Activated B cell treated with CpG ODN at 0.5 μM for 24 hours (primary cell): ENCODE results near the gene CDKN3. TPM values are rescaled to one million over a fixed set of nuclear protein-coding genes. Genes with fewer than 3 reads are reported as not detected.

ENCODE experiments used
- ATAC-seq: fragments of 200-7000 bp; cut with Tn5 transposase; one replicate; pipeline ENCODE4 v1.10.0; 2021; ENCODE audit warnings: low read depth, mild to moderate bottlenecking, moderate library complexity
- CTCF ChIA-PET: fragments of 350-600 bp; sonication (Branson Sonifier 250); formaldehyde crosslinking; loops from one replicate; lab custom pipeline; 2021; ENCODE audit warnings: antibody characterized with exemption; lab: Charles Lee
- POLR2A ChIA-PET: fragments of 350-600 bp; sonication (Branson Sonifier 250); formaldehyde crosslinking; loops from one replicate; lab custom pipeline; 2021; ENCODE audit warnings: antibody characterized with exemption; lab: Charles Lee
- DNase-seq: peaks from one replicate; pipeline ENCODE4 v3.0.0; 2022
- H3K27ac Mint-ChIP-seq: one replicate; pipeline ENCODE4 v1.8.0; 2020; ENCODE audit warnings: mixed read lengths
- H3K27me3 Mint-ChIP-seq: one replicate; pipeline ENCODE4 v1.8.0; 2021; ENCODE audit warnings: mixed read lengths
- H3K36me3 Mint-ChIP-seq: one replicate; pipeline ENCODE4 v1.8.0; 2021; ENCODE audit warnings: low read depth, mixed read lengths
- H3K4me1 Mint-ChIP-seq: one replicate; pipeline ENCODE4 v1.8.0; 2021; ENCODE audit warnings: mixed read lengths
- H3K4me3 Mint-ChIP-seq: one replicate; pipeline ENCODE4 v1.8.0; 2020; ENCODE audit warnings: mild to moderate bottlenecking, mixed read lengths
- H3K9me3 Mint-ChIP-seq: one replicate; pipeline ENCODE4 v1.8.0; 2020; ENCODE audit warnings: mixed read lengths
- intact Hi-C: fragments of 100-400 bp; cut with micrococcal nuclease; formaldehyde crosslinking; loops from one replicate; pipeline ENCODE4 v1.15.1; 2024
- total RNA-seq: library from RNA; stranded (reverse); gene quantifications from 2 replicates; pipeline ENCODE4 v1.2.3, GENCODE V29; 2022
- TF ChIP-seq, protein P1 (sequence below): fragments of 200-600 bp; IDR thresholded peaks from one replicate; pipeline ENCODE4 v1.8.0; 2022; ENCODE audit warnings: antibody characterized with exemption, mild to moderate bottlenecking

Gene CDKN3
- total RNA-seq, 1 donor from 2014 or later, result 0.91 TPM

DNA sequence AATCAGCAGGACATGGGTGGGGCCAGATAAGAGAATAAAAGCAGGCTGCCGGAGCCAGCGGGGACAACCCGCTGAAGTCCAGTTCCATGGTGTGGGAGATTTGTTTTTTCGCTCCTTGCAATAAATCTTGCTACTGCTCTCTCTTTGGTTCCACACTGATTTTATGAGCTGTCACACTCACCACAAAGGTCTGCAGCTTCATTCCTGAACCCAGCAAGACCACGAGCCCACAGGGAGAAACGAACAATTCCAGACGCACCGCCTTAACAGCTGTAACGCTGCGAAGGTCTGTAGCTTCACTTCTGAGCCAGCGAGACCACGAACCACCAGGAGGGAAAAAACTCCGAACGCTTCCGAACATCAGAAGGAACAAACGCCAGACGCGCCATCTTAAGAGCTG, 47.2 kb downstream of the CDKN3 start:
- Mint-ChIP-seq H3K27ac (no peak overlapping the region), H3K4me3 (no peak overlapping the region), H3K4me1 (peaks cover 25% of the 10 kb centered on the region), H3K27me3 (peaks cover 10% of the 10 kb centered on the region), H3K36me3 (peaks cover 2% of the 10 kb centered on the region), H3K9me3 (no peaks in the 10 kb centered on the region)
- TF ChIP-seq, protein P1, sequence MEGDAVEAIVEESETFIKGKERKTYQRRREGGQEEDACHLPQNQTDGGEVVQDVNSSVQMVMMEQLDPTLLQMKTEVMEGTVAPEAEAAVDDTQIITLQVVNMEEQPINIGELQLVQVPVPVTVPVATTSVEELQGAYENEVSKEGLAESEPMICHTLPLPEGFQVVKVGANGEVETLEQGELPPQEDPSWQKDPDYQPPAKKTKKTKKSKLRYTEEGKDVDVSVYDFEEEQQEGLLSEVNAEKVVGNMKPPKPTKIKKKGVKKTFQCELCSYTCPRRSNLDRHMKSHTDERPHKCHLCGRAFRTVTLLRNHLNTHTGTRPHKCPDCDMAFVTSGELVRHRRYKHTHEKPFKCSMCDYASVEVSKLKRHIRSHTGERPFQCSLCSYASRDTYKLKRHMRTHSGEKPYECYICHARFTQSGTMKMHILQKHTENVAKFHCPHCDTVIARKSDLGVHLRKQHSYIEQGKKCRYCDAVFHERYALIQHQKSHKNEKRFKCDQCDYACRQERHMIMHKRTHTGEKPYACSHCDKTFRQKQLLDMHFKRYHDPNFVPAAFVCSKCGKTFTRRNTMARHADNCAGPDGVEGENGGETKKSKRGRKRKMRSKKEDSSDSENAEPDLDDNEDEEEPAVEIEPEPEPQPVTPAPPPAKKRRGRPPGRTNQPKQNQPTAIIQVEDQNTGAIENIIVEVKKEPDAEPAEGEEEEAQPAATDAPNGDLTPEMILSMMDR, result no peak
- intact Hi-C loops, result loop anchor here (5.0 kb wide), 2 partner anchors 328 to 1673 kb away; partner anchors contain the start of gene PELI2
- POLR2A ChIA-PET, result no interaction called here
- CTCF ChIA-PET, result no interaction called here
- DNase-seq (no peak), ATAC-seq (no peak)

DNA sequence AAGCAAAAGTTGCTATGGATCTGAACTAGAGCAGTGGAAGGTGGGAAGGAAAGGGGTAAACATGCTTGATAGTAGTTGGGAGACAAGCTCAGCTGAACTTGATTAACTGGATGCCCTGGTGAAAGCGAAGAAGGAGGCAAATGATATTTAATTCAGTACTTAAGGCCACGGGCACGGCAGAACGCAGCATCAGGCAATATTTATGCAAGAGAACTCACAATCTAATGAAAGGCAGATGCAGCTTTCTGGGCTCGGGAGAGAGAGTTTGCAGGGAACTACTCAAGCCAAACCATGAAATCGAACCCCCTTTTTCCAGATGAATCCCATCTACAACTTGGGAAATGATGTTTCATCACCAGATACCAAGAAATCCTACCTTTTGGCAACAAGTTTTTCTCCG, 47.9 kb downstream of the CDKN3 start:
- DNase-seq (no peak), ATAC-seq (no peak)
- peaks cover 13% of the 10 kb centered on the region for H3K27me3 Mint-ChIP-seq
- TF ChIP-seq, protein P1, result no peak
- no peak overlapping the region for H3K4me3 Mint-ChIP-seq
- H3K36me3 Mint-ChIP-seq, result peaks cover 2% of the 10 kb centered on the region
- H3K9me3 Mint-ChIP-seq, result no peaks in the 10 kb centered on the region
- POLR2A ChIA-PET, result no interaction called here
- intact Hi-C loops, result loop anchor here (5.0 kb wide), 2 partner anchors 328 to 1673 kb away; partner anchors contain the start of gene PELI2
- CTCF ChIA-PET, result no interaction called here
- no peak overlapping the region for H3K27ac Mint-ChIP-seq
- peaks cover 19% of the 10 kb centered on the region for H3K4me1 Mint-ChIP-seq

- no peak for DNase-seq
- Mint-ChIP-seq H3K27me3 (peaks cover 13% of the 10 kb centered on the region), H3K27ac (no peak overlapping the region), H3K4me1 (peaks cover 15% of the 10 kb centered on the region), H3K36me3 (no peaks in the 10 kb centered on the region), H3K4me3 (no peak overlapping the region), H3K9me3 (no peaks in the 10 kb centered on the region)
- ChIA-PET POLR2A (interaction anchor here (0.6 kb wide), 1 partner anchor 594 kb away, joined by 5 read pairs; no protein-coding TSS in a partner anchor), CTCF (interaction anchor here (0.7 to 1.6 kb wide), 2 partner anchors 10 to 13 kb away, joined by 3 read pairs; no protein-coding TSS in a partner anchor)
- ATAC-seq, result no peak
- TF ChIP-seq, protein P1, result no peak
- intact Hi-C loops, result no loop called here
Observed at GRCh38 chr14:54446161-54446693, 49.4 kb downstream of the CDKN3 start.

DNA sequence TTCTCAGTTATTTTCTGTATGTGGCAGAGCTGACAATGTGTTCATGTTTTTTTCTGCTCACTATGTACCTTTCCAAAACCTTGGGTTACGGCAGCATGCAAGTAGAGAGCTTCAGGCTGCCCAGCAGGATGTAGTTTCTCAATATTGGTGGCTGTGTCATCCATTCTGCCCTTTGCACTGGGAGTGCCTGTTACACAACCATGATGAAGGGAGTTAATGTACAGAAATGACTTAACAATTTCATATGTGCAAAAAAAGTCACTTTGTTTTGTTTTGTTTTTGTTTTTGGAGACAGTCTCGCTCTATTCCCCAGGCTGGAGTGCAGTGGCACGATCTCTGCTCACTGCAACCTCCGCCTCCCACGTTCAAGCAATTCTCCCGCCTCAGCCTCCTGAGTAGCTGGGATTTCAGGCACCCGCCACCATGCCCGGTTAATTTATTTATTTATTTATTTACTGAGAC, 50.5 kb downstream of the CDKN3 start:
- no peak overlapping the region for H3K4me3 Mint-ChIP-seq
- ChIA-PET CTCF (interaction anchor here (1.6 kb wide), 1 partner anchor 11 kb away, joined by 3 read pairs; no protein-coding TSS in a partner anchor), POLR2A (interaction anchor here (0.7 kb wide), 1 partner anchor 824 kb away, joined by 5 read pairs; the partner anchor contains the start of gene FBXO34)
- intact Hi-C loops, result no loop called here
- TF ChIP-seq, protein P1, result no peak
- H3K27me3 Mint-ChIP-seq, result peaks cover 13% of the 10 kb centered on the region
- DNase-seq (no peak), ATAC-seq (no peak)
- no peaks in the 10 kb centered on the region for H3K36me3 Mint-ChIP-seq
- H3K4me1 Mint-ChIP-seq, result peaks cover 6% of the 10 kb centered on the region
- H3K9me3 Mint-ChIP-seq, result no peaks in the 10 kb centered on the region
- H3K27ac Mint-ChIP-seq, result no peak overlapping the region

DNA sequence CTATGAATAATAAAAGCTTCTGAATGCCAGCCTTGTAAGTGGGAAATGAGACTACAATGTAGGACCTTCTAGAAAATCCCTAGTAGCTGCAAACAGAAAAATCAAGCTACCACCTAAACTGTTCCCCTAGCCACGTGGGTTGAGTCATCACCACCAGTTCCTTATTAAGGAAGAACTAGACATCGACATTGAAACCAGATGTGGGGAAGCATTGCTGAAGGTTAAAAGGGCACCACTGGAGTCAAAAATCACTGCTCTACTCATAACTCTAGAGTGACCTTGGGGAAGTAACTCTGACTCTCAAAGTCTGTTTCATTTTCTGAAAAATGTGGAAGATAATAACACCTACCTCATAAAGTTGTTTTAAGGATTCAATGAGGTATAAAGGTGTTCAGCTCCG, 53.7 kb downstream of the CDKN3 start:
- Mint-ChIP-seq H3K9me3 (no peaks in the 10 kb centered on the region), H3K4me1 (peaks cover 6% of the 10 kb centered on the region), H3K27me3 (peaks cover 13% of the 10 kb centered on the region), H3K36me3 (no peaks in the 10 kb centered on the region), H3K27ac (peak overlapping the region; percentile 2), H3K4me3 (no peak overlapping the region)
- intact Hi-C loops, result no loop called here
- TF ChIP-seq, protein P1, result no peak
- POLR2A ChIA-PET, result no interaction called here
- no peak for DNase-seq
- CTCF ChIA-PET, result interaction anchor here (0.7 kb wide), 1 partner anchor 8 kb away, joined by 6 read pairs; no protein-coding TSS in a partner anchor
- ATAC-seq, result peak; percentile 89
